Hindlimb muscle (tissue), 1 donor: ENCODE data around the gene SSUH2. TPM values are rescaled to one million over a fixed set of nuclear protein-coding genes. Genes with fewer than 3 reads are reported as not detected.
A peak's percentile ranks its signal among the peaks of the same experiment; 100 is the strongest.
"Not testable (repeated sequence)": the region's sequence is repeated elsewhere in the genome, so short reads cannot be mapped to it uniquely, and the experiment has no call there.

Source experiments
- DNase-seq: peaks from one replicate; pipeline ENCODE4 v3.0.0-alpha.2; 2013
- polyA plus RNA-seq: library from polyadenylated mRNA; unstranded; fragments of 120-200 nt; gene quantifications from one replicate; pipeline ENCODE4 v1.2.1, GENCODE V29; 2013; ENCODE audit not compliant: insufficient read length

Gene SSUH2
- polyA plus RNA-seq, 1 donor = 2.9 TPM

- peak; percentile 34 for DNase-seq
Observed at GRCh38 chr3:8658306-8659212, 14.0 kb upstream of the SSUH2 start.

GRCh38 chr3:8657804-8658305, 13.3 kb upstream of the SSUH2 start:
- no peak for DNase-seq

DNA sequence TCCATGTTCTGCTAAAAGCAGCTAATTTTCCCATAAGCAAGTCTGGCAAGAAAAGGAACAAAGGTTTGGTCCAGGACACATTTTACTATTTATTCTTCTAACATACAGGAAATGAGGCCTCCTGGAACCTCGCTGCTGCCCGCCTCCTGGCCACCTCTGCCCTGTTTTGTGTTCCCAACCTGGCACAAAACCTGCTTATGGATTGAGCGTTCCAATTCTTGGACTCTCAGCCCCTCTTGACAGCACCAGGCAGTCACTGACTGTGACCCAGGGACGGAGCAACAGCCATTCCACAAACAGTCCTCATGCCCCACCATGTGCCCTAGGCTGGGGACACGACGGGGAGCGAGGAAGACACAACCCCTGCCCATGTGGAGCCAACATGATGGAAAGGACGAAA, 11.6 kb upstream of the SSUH2 start:
- no peak for DNase-seq

DNA sequence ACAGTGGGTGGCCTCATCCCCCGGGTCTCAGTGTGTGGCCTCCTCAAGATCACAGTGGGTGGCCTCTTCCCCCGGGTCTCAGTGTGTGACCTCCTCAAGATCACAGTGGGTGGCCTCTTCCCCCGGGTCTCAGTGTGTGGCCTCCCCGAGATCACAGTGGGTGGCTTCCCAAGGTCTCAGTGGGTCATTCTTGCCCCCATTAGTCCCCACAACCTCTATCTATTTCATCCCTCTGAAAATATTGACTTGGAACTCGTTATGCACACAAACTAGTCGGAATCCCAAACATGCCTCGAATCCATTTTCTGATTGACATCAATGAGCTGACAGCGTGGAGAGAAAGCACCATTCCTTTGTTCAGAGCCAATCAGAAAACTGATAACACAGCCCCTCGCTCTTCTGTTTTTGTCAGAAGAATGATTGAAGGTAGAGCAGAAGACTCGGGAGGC, 10.8 kb upstream of the SSUH2 start:
- no peak for DNase-seq

DNA sequence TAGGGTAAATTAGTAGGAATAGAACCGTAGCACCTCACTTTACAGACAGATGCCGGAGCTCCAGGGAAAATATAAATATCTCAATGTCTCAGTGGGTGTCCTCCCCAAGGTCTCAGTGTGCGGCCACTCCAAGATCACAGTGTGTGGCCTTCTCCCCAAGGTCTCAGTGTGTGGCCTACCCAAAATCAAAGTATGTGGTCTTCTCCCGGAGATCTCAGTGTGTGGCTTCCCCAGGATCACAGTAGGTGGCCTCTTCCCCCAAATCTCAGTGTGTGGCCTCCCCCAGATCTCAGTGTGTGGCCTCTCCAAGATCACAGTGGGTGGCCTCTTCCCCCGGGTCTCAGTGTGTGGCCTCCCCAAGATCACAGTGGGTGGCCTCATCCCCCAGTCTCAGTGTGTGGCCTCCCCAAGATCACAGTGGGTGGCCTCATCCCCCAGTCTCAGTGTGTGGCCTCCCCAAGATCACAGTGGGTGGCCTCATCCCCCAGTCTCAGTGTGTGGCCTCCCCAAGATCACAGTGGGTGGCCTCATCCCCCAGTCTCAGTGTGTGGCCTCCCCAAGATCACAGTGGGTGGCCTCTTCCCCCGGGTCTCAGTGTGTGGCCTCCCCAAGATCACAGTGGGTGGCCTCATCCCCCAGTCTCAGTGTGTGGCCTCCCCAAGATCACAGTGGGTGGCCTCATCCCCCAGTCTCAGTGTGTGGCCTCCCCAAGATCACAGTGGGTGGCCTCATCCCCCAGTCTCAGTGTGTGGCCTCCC, 10.2 kb upstream of the SSUH2 start:
- not testable (repeated sequence) for DNase-seq

DNA sequence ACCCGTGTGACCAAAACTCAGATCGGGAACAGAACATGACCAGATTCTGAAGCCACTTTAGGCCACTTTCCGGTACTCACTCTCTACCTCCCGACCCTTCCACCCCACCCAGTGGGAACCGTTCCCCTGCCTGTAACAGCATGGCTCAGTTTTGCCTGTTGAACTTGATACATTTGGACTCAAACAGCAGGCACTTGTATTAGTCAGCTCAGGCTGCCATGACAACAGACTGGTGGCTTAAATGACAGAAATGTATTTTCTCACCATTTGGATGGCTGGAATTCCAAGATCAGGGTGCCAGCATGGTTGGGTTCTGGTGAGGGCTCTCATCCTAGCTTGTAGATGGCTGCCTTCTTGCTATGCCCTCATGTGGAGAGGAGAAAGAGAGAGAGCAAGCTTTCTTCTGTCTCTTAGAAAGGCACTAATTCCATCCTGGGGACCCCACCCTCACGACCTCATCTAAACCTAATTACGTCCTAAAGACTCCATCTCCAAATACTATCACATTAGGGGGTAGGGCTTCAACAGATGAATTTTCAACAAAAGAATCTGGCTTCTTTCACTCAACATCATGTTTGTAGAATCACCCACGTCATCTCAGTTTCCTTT, 9.3 kb upstream of the SSUH2 start:
- DNase-seq = no peak

GRCh38 chr3:8652324-8652987, 7.9 kb upstream of the SSUH2 start:
- DNase-seq = no peak

- DNase-seq = no peak
Observed at GRCh38 chr3:8651418-8652323, 7.1 kb upstream of the SSUH2 start.

DNA sequence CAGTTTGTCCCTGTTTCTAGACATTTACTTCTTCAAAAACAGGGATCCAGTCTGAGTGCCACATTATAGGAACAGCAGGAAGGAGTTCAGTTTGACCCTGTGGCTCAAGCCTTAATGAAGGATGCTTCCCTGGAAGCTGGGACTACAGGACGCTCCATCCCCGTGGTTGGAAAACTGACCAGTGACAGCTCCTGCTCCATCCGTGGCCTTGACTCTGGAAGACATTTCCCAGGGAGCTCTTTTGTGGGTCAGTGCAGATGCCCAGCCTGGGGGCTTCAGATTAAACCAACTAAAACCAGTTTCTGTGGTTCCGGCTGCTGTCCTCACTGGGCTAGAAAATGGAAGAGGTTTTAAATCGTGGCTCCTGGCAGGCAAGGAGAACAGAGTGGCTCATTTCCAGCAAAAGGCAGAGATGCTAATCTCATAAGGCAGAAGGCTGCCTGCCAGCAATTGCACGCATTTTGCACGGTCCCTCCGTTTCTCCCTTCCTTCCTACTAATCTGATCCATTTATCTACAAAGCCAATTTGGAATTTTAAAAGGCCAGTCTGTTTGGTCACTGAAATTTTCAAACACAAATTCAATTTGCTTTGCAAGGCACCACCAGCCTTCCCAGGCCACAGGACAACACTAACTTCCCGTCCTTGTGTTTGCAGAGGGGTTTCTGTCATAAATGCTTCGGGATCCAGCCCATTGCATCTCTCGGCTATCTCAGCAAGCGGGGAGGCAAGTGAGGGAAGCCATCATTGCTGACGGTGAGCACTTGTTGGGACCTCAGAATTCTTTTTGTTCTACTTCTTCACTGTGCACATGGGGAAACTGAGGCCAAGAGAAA, 6.2 kb upstream of the SSUH2 start:
- no peak for DNase-seq

DNA sequence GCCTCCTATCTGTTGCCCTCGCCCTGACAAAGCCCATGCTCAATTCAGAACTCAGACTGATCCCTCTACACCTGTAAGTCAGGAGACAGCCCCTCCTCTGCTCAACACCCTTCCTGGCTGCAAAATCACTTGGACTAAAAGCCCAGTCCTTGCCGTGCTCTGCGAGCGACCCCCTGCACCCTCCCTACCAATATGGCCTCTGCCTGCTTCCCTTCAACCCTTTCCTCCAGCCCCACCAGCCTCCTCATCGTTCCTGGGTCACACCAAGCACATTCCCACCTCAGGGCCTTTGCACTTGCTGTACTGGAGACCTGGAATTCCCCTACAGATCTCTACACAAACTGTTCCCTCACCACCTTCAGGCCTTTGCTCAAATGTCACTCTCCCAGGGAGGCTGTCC, 5.2 kb upstream of the SSUH2 start:
- no peak for DNase-seq

DNA sequence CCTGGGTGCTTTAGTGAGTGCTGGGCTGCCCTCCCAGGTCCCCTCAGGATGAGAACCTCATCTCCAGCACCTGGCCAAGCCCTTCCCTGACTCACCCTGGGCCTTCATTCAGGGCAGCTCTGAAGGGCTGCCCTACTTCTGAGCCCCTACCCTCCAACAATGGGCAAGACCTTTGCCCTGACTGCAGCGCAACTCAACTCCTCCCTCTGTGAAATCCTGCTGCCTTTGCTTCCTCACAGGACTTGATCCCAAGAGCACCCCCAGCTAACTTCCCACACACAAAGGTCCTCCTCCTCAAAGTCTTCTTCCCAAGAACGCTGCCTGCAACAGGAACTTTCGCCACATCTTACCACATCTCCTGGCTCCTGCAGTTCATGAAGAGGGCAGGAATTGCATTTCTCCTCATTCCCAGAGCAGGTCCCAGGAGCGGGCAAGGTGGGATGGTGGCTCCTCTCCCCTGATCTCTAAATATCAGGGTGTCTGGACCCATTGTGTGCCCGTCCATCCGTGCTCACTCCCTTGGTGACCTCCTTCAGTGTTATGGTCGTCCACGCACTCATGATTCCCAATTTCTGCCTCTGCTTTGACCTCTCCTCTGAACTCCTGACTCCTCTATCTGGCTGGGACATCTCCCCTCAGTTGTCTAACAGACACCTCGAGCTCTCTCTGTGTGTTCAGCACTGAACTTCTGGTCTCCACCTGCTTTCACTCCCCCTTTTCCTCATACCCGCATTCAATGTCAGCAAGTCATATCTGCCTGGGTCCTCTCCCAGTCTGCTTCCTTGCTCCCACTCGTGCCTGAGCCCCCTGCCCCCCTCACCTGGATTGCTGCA, 4.5 kb upstream of the SSUH2 start:
- no peak for DNase-seq

DNA sequence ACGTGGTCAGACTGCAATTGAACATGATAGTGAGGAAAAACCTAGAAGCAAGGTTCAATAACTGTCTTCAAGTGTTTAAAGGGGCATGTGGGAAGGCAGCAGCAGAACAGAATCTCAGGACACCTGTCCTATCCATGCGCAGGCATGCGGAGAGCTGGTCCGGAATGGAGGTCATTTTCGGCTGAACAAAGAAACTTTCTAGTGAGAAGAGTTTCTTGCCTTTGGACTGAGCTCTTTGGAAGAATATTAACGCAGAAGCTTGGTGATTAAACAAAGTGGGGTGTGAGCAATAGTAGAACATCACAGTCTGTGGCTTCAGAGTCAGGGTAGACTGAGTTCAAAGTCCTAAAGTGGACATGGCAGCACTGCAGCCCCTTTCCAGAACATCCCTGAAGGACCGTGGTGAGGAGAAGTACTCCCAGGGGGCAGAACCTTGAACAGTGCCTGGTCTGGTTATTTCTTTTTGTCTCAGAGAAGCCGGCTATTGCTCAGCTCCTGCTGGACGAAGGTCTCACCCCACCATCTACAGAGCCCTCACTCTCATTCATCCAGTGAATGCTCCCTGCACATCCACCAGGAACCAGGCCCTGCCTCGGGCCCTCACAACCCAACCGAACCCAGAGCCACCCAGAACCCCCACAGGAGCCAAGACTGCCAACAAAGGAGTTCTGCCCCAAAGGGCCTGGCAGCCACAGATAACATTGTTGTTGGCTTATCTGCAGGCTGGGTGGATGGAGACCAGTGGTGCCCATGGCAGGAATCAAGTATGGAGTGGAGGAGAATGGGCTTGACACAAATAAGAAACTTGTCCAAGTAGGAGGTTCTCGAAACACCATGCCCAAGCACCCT, 2.8 kb upstream of the SSUH2 start:
- no peak for DNase-seq

- DNase-seq = no peak
Observed at GRCh38 chr3:8646313-8646938, 1.8 kb upstream of the SSUH2 start.

DNA sequence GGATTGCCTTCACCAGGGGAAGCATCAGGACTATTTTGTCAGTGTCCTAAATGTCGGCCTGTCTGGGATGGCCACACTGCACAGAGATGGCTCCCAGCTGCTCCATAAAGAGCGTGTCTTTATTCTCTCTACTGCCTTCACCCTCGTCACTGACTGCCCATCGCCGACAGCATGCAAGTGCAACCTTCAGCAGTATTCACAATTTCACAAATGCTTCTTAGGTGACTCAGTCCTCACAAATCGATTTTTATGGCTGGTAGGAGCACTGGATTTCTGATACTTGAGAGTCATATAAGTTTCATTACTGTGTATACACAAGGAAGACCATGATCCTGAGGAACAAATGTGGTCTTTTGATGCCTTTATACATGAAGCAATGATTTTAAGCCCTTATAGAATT, 1.1 kb upstream of the SSUH2 start:
- DNase-seq = no peak

GRCh38 chr3:8643693-8644365, 769 bp downstream of the SSUH2 start:
- no peak for DNase-seq

GRCh38 chr3:8642001-8642400, 2.6 kb downstream of the SSUH2 start:
- DNase-seq = no peak

GRCh38 chr3:8641472-8641871, 3.1 kb downstream of the SSUH2 start:
- no peak for DNase-seq
